Activated CD8-positive, alpha-beta T cell treated with anti-CD3 and anti-CD28 coated beads for 36 hours (primary cell): ENCODE data around the gene ACVR1C. TPM values are rescaled to one million over a fixed set of nuclear protein-coding genes. Genes with fewer than 3 reads are reported as not detected.

ENCODE experiments used
- ATAC-seq: fragments of 200-7000 bp; cut with Tn5 transposase; one replicate; pipeline ENCODE4 v1.10.0; 2021; ENCODE audit warnings: mild to moderate bottlenecking, moderate library complexity
- CTCF ChIA-PET: fragments of 350-600 bp; sonication (Branson Sonifier 250); formaldehyde crosslinking; loops from one replicate; lab custom pipeline; 2021; ENCODE audit warnings: antibody characterized with exemption; lab: Charles Lee
- POLR2A ChIA-PET: fragments of 350-600 bp; sonication (Branson Sonifier 250); formaldehyde crosslinking; loops from one replicate; lab custom pipeline; 2021; ENCODE audit warnings: antibody characterized with exemption; lab: Charles Lee
- DNase-seq: peaks from one replicate; pipeline ENCODE4 v3.0.0-alpha.2; 2020
- H3K27ac Mint-ChIP-seq: one replicate; pipeline ENCODE4 v1.8.0; 2021; ENCODE audit warnings: mild to moderate bottlenecking, mixed read lengths
- H3K27me3 Mint-ChIP-seq: one replicate; pipeline ENCODE4 v1.8.0; 2021; ENCODE audit warnings: mixed read lengths
- H3K36me3 Mint-ChIP-seq: one replicate; pipeline ENCODE4 v1.8.0; 2021; ENCODE audit warnings: low read depth, mixed read lengths
- H3K4me1 Mint-ChIP-seq: one replicate; pipeline ENCODE4 v1.8.0; 2021; ENCODE audit warnings: low read depth, mixed read lengths
- H3K4me3 Mint-ChIP-seq: one replicate; pipeline ENCODE4 v1.8.0; 2021; ENCODE audit warnings: mild to moderate bottlenecking, moderate library complexity, mixed read lengths
- H3K9me3 Mint-ChIP-seq: one replicate; pipeline ENCODE4 v1.8.0; 2021; ENCODE audit warnings: mixed read lengths
- CTCF ChIP-seq: fragments of 200-600 bp; IDR thresholded peaks from one replicate; pipeline ENCODE4 v1.8.0; 2022; ENCODE audit warnings: antibody characterized with exemption, mild to moderate bottlenecking
- intact Hi-C: fragments of 100-400 bp; cut with micrococcal nuclease; formaldehyde crosslinking; loops from one replicate; pipeline ENCODE4 v1.10.0; 2022
- total RNA-seq, 2 experiments: library from RNA; stranded (reverse); gene quantifications; one replicate each; pipeline ENCODE4 v1.2.3, GENCODE V29; 2021

ACVR1C gene
- total RNA-seq, 2 experiments from 2014 or later = 1.7 to 2.2 TPM

GRCh38 chr2:157540102-157540501, 88.6 kb downstream of the ACVR1C start:
- ChIA-PET CTCF (no interaction called here), POLR2A (no interaction called here)
- intact Hi-C loops = no loop called here
- no peaks in the 10 kb centered on the region for H3K36me3 Mint-ChIP-seq
- H3K4me1 Mint-ChIP-seq = peaks cover 3% of the 10 kb centered on the region
- no peaks in the 10 kb centered on the region for H3K27me3 Mint-ChIP-seq
- no peak overlapping the region for H3K27ac Mint-ChIP-seq
- ATAC-seq (no peak), DNase-seq (no peak)
- no peak for TF ChIP-seq CTCF
- no peaks in the 10 kb centered on the region for H3K9me3 Mint-ChIP-seq
- no peak overlapping the region for H3K4me3 Mint-ChIP-seq

- Mint-ChIP-seq H3K4me1 (peaks cover 2% of the 10 kb centered on the region), H3K27me3 (no peaks in the 10 kb centered on the region), H3K27ac (no peak overlapping the region), H3K9me3 (no peaks in the 10 kb centered on the region), H3K4me3 (no peak overlapping the region), H3K36me3 (no peaks in the 10 kb centered on the region)
- TF ChIP-seq CTCF = no peak
- intact Hi-C loops = no loop called here
- POLR2A ChIA-PET = no interaction called here
- CTCF ChIA-PET = no interaction called here
- ATAC-seq (no peak), DNase-seq (no peak)
These were observed 90.6 kb downstream of the ACVR1C start for GRCh38 chr2:157538064-157538463.

GRCh38 chr2:157536815-157537214, 91.8 kb downstream of the ACVR1C start:
- no peak for TF ChIP-seq CTCF
- no peaks in the 10 kb centered on the region for H3K36me3 Mint-ChIP-seq
- POLR2A ChIA-PET = no interaction called here
- ATAC-seq = no peak
- CTCF ChIA-PET = no interaction called here
- intact Hi-C loops = no loop called here
- no peaks in the 10 kb centered on the region for H3K9me3 Mint-ChIP-seq
- H3K27me3 Mint-ChIP-seq = no peaks in the 10 kb centered on the region
- no peak overlapping the region for H3K4me3 Mint-ChIP-seq
- H3K4me1 Mint-ChIP-seq = peaks cover 2% of the 10 kb centered on the region
- H3K27ac Mint-ChIP-seq = no peak overlapping the region
- no peak for DNase-seq

GRCh38 chr2:157528963-157529751, 99.5 kb downstream of the ACVR1C start:
- CTCF ChIA-PET = interaction anchor here (0.6 to 1.3 kb wide), 4 partner anchors 19 to 495 kb away, joined by 3 to 4 read pairs (median 3); no protein-coding TSS in a partner anchor
- TF ChIP-seq CTCF = no peak
- H3K27ac Mint-ChIP-seq = no peak overlapping the region

GRCh38 chr2:157526070-157526469, 102.6 kb downstream of the ACVR1C start:
- POLR2A ChIA-PET = no interaction called here
- no peak overlapping the region for H3K4me3 Mint-ChIP-seq

More at GRCh38 chr2:157528963-157529751, 99.5 kb downstream of the ACVR1C start:
- H3K4me3 Mint-ChIP-seq = no peak overlapping the region
- H3K36me3 Mint-ChIP-seq = no peaks in the 10 kb centered on the region
- no peaks in the 10 kb centered on the region for H3K9me3 Mint-ChIP-seq
- DNase-seq (no peak), ATAC-seq (no peak)
- intact Hi-C loops = no loop called here
- POLR2A ChIA-PET = no interaction called here
- H3K4me1 Mint-ChIP-seq = no peaks in the 10 kb centered on the region
- no peaks in the 10 kb centered on the region for H3K27me3 Mint-ChIP-seq

More at GRCh38 chr2:157526070-157526469, 102.6 kb downstream of the ACVR1C start:
- no peaks in the 10 kb centered on the region for H3K4me1 Mint-ChIP-seq
- ATAC-seq (no peak), DNase-seq (no peak)
- no peaks in the 10 kb centered on the region for H3K9me3 Mint-ChIP-seq
- no peaks in the 10 kb centered on the region for H3K27me3 Mint-ChIP-seq
- TF ChIP-seq CTCF = no peak
- intact Hi-C loops = no loop called here
- CTCF ChIA-PET = no interaction called here
- no peaks in the 10 kb centered on the region for H3K36me3 Mint-ChIP-seq
- no peak overlapping the region for H3K27ac Mint-ChIP-seq
